PC-9 (cell line): ENCODE data around the gene OR2AP1.
"Not testable (repeated sequence)": the region's sequence is repeated elsewhere in the genome, so short reads cannot be mapped to it uniquely, and the experiment has no call there.

Experiments used
- EZH2 ChIP-seq: fragments of 200-600 bp; sonication (generic); IDR thresholded peaks from 2 replicates; pipeline ENCODE4 v1.8.0; 2017; ENCODE audit warnings: antibody characterized with exemption, low read depth
- TF ChIP-seq, protein P1 (sequence below): fragments of 200-600 bp; sonication (generic); conservative IDR thresholded peaks from 2 replicates; pipeline ENCODE4 v1.6.1; 2017; ENCODE audit warnings: mixed run types, antibody characterized with exemption, mild to moderate bottlenecking, moderate library complexity

DNA sequence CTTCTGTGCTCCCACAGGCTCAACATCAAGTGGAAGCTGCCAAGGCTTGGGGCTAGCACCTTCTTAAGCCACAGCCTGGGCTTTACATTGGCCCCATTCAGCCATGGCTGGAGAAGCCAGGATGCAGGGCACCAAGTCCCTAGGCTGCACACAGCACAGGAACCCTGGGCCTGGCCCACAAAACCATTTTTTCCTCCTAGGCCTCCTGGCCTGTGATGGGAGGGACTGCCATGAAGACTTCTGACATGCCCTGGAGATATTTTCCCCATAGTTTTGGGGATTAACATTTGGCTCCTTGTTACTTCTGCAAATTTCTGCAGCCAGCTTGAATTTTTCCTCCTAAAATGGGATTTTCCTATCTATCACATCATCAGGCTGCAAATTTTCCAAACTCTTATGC lies 2.2 kb upstream of the OR2AP1 start:
- not testable (repeated sequence) for TF ChIP-seq EZH2
- TF ChIP-seq, protein P1, sequence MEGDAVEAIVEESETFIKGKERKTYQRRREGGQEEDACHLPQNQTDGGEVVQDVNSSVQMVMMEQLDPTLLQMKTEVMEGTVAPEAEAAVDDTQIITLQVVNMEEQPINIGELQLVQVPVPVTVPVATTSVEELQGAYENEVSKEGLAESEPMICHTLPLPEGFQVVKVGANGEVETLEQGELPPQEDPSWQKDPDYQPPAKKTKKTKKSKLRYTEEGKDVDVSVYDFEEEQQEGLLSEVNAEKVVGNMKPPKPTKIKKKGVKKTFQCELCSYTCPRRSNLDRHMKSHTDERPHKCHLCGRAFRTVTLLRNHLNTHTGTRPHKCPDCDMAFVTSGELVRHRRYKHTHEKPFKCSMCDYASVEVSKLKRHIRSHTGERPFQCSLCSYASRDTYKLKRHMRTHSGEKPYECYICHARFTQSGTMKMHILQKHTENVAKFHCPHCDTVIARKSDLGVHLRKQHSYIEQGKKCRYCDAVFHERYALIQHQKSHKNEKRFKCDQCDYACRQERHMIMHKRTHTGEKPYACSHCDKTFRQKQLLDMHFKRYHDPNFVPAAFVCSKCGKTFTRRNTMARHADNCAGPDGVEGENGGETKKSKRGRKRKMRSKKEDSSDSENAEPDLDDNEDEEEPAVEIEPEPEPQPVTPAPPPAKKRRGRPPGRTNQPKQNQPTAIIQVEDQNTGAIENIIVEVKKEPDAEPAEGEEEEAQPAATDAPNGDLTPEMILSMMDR, result not testable (repeated sequence)
